ENCODE data around the gene ZBTB43.

DNA sequence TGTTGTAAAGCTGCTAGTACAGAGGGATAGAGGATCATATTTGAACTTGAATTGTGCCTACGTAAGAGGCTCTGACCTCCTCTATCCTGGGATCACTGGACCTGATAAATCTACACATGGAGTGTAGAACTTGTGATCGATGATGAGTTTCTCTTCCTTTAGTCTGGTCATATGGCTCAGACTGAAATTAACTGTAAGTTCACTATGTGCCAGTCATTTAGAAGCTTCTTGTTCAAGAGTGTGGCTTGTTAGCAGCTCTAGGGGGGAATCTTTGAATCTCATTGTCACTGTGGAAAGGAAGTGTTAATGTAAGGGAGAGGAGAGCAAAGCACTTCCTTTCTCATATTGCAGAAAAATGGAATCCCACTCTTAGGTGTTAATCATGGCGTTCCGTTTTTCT lies 67.7 kb downstream of the ZBTB43 start:
- TF ChIP-seq, protein P1, sequence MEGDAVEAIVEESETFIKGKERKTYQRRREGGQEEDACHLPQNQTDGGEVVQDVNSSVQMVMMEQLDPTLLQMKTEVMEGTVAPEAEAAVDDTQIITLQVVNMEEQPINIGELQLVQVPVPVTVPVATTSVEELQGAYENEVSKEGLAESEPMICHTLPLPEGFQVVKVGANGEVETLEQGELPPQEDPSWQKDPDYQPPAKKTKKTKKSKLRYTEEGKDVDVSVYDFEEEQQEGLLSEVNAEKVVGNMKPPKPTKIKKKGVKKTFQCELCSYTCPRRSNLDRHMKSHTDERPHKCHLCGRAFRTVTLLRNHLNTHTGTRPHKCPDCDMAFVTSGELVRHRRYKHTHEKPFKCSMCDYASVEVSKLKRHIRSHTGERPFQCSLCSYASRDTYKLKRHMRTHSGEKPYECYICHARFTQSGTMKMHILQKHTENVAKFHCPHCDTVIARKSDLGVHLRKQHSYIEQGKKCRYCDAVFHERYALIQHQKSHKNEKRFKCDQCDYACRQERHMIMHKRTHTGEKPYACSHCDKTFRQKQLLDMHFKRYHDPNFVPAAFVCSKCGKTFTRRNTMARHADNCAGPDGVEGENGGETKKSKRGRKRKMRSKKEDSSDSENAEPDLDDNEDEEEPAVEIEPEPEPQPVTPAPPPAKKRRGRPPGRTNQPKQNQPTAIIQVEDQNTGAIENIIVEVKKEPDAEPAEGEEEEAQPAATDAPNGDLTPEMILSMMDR (IDR thresholded peaks at IDR 0.05; ENCODE audit: insufficient read depth, low read depth, low read length): no peak
- no peak for TF ChIP-seq EZH2 (IDR thresholded peaks at IDR 0.05; ENCODE audit: insufficient read depth, low read length)

All from astrocyte (in vitro differentiated cells and primary cell).